Prostate gland (tissue), 2 donors: ENCODE results near the gene IER3. TPM values are rescaled to one million over a fixed set of nuclear protein-coding genes. Genes with fewer than 3 reads are reported as not detected.

ENCODE experiments used
- DNase-seq: peaks from one replicate; pipeline ENCODE4 v3.0.0-alpha.2; 2019; ENCODE audit warnings: low spot score
- H3K27ac ChIP-seq, 2 donors: fragments of 200-600 bp; sonication (generic); 2 replicates each; pipeline ENCODE4 v1.5.1; 2017 to 2019
- H3K27me3 ChIP-seq: fragments of 200-600 bp; sonication (generic); replicated peaks from 2 replicates; pipeline ENCODE4 v1.5.1; 2019; ENCODE audit not compliant: insufficient read depth
- H3K36me3 ChIP-seq, 2 donors: fragments of 200-600 bp; sonication (generic); 1 replicate in 1 of 2; 2 replicates in 1 of 2; pipeline versions ENCODE4 v1.5.1 to v1.8.1; 2017 to 2019
- H3K4me1 ChIP-seq: fragments of 200-600 bp; sonication (generic); replicated peaks from 2 replicates; pipeline ENCODE4 v1.5.1; 2019
- H3K4me3 ChIP-seq, 2 donors: fragments of 200-600 bp; sonication (generic); 2 replicates each; pipeline ENCODE4 v1.5.1; 2017 to 2019
- H3K9me3 ChIP-seq: fragments of 200-600 bp; sonication (generic); 2 replicates; pipeline ENCODE4 v1.5.1; 2017
- POLR2A ChIP-seq: fragments of 450-650 bp; IDR thresholded peaks from one replicate; pipeline ENCODE4 v1.6.1; 2016; ENCODE audit warnings: antibody characterized with exemption, mild to moderate bottlenecking
- POLR2AphosphoS5 ChIP-seq: sonication (generic); formaldehyde crosslinking; IDR thresholded peaks from one replicate; pipeline ENCODE4 v1.6.1; 2017; ENCODE audit warnings: antibody characterized with exemption
- WGBS: methylation state at CpG from one replicate; pipeline ENCODE4 v1.1.5; 2018; 5-methylcytosine and 5-hydroxymethylcytosine counted together
- intact Hi-C: fragments of 100-400 bp; cut with DNase I; formaldehyde crosslinking; loops from one replicate; pipeline ENCODE4 v1.14.2; 2022
- total RNA-seq, 2 donors: library from RNA; depleted of rRNA; stranded (reverse); fragments of >200 nt; gene quantifications; one replicate each; pipeline ENCODE4 v1.1.0, GENCODE V29; 2016
- TF ChIP-seq, protein P1 (sequence below), 4 experiments: fragments of 200-600 bp in 2 of 4; fragments of 450-650 bp in 2 of 4; sonication (generic) in 2 of 4; IDR thresholded peaks; 1 replicate in 3 of 4; 2 replicates in 1 of 4; pipeline ENCODE4 v1.5.1; 2016 to 2019; ENCODE audit warnings: antibody characterized with exemption in 4 of 4, mild to moderate bottlenecking in 2 of 4, moderate library complexity in 2 of 4

Gene IER3, protein sequence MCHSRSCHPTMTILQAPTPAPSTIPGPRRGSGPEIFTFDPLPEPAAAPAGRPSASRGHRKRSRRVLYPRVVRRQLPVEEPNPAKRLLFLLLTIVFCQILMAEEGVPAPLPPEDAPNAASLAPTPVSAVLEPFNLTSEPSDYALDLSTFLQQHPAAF
- total RNA-seq, result 10 to 100 TPM; 13.9 to 26.4 TPM

DNA sequence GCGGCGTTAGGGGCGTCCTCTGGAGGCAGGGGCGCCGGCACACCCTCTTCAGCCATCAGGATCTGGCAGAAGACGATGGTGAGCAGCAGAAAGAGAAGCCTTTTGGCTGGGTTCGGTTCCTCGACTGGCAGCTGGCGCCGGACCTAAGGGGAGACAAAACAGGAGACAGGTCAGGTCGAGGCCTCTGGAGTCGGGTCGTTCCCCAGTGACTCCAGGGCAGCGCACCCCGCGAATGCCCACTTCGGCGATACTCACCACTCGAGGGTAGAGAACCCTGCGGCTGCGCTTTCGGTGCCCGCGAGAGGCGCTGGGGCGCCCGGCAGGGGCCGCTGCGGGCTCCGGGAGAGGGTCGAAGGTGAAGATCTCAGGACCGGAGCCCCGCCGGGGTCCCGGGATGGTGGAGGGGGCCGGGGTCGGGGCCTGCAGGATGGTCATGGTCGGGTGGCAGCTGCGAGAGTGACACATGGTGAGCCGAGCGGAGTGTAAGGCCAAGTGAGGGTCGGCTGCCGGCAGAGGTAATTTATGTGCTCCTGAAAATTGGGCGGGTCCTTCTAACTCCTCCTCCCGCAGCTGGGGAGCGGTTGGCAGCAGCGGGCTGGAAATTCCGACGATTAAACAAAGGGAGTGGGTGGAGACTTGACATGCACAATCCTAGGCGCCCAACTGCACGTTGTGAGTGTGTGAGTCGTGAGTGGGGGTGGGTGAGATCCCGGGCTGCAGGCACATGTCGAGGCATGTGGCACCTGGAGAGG is at the start of gene IER3:
Gene IER3, minus strand, starts transcription at position 494 of the 752 bp plus-strand sequence. Its CDS starts 29 bp downstream, at position 465.
- WGBS, result 2% methylated on average over 54 of the region's 54 CpGs
- H3K27me3 ChIP-seq, result no peaks in the 10 kb centered on the region
- TF ChIP-seq, protein P1, sequence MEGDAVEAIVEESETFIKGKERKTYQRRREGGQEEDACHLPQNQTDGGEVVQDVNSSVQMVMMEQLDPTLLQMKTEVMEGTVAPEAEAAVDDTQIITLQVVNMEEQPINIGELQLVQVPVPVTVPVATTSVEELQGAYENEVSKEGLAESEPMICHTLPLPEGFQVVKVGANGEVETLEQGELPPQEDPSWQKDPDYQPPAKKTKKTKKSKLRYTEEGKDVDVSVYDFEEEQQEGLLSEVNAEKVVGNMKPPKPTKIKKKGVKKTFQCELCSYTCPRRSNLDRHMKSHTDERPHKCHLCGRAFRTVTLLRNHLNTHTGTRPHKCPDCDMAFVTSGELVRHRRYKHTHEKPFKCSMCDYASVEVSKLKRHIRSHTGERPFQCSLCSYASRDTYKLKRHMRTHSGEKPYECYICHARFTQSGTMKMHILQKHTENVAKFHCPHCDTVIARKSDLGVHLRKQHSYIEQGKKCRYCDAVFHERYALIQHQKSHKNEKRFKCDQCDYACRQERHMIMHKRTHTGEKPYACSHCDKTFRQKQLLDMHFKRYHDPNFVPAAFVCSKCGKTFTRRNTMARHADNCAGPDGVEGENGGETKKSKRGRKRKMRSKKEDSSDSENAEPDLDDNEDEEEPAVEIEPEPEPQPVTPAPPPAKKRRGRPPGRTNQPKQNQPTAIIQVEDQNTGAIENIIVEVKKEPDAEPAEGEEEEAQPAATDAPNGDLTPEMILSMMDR (IDR thresholded peaks at IDR 0.05), result peak; percentile 33 to 72 (median 52)
- TF ChIP-seq POLR2AphosphoS5 (peak; percentile 88), POLR2A (peak; percentile 92)
- peak within 1 kb of the TSS; percentile 76 to 79 for H3K4me3 ChIP-seq
- H3K36me3 ChIP-seq, result no peaks in the 10 kb centered on the region
- intact Hi-C loops, result loop anchor here (5.0 kb wide), 4 partner anchors 38 to 333 kb away; no protein-coding TSS in a partner anchor
- no peaks in the 10 kb centered on the region for H3K9me3 ChIP-seq
- H3K4me1 ChIP-seq, result no peaks in the 10 kb centered on the region
- H3K27ac ChIP-seq, result peak within 1 kb of the TSS; percentile 95
- peak; percentile 92 for DNase-seq

DNA sequence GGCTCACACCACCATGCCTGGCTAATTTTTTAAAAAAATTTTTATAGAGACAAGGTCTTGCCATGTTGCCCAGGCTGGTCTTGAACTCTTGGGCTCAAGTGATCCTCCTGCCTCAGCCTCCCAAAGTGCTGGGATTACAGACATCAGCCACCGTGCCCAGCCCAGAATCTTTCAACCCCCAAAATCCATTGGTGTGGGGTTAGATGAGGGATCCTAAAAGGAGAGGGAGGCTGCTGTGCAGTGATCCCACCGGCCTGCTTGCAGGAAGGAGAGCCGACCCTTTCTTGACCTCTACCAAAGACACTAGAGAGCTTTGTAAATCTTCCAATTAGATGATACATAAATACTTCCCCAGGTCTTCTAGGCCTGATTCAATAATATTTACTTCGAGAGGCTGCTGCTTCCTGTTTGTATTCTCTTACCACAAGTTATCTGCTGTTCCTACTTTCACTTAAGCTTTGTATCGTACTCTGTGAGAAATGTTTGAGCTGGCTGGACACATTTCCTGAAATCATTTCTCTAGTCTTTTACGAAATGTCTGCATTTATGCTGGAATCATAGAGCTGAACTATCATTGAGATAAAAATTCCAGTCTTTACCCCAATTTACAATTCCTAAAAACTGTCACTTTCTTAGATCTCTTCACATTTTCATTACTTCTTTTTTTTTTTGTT is 49.3 kb upstream of the IER3 start:
- no peak for DNase-seq
- no peak overlapping the region for H3K4me3 ChIP-seq
- no peaks in the 10 kb centered on the region for H3K4me1 ChIP-seq
- H3K27me3 ChIP-seq, result no peaks in the 10 kb centered on the region
- TF ChIP-seq POLR2AphosphoS5, result peak; percentile 8
- TF ChIP-seq, protein P1 (IDR thresholded peaks at IDR 0.05), result no peak
- no peak for TF ChIP-seq POLR2A
- no peaks in the 10 kb centered on the region for H3K36me3 ChIP-seq
- peak overlapping the region; percentile 54 to 67 for H3K27ac ChIP-seq
- no peaks in the 10 kb centered on the region for H3K9me3 ChIP-seq
- intact Hi-C loops, result no loop called here
- WGBS, result 45% methylated on average over 6 of the region's 6 CpGs

DNA sequence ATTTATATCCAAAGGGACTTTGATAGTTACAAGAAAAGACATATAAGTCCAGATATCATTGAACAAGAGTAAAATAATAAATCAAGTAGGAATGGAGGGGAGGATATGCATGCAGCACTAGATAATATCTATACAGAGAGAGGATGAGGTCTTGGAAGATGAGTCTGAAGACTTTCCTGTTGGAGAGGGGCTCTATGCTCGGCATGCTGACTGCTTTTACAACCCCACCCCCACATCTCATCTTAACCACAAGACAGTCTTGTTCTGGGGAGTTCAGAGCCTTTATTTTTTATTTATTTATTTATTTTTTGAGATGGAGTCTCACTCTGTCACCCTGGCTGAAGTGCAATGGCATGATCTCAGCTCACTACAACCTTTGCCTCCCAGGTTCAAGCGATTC is 48.4 kb upstream of the IER3 start:
- WGBS, result 88% methylated on average over 2 of the region's 2 CpGs
- no peak overlapping the region for H3K27ac ChIP-seq
- no peaks in the 10 kb centered on the region for H3K9me3 ChIP-seq
- H3K27me3 ChIP-seq, result no peaks in the 10 kb centered on the region
- H3K4me3 ChIP-seq, result no peak overlapping the region
- DNase-seq, result no peak
- no peaks in the 10 kb centered on the region for H3K36me3 ChIP-seq
- intact Hi-C loops, result no loop called here
- TF ChIP-seq POLR2AphosphoS5 (no peak), POLR2A (no peak)
- TF ChIP-seq, protein P1 (IDR thresholded peaks at IDR 0.05), result no peak
- no peaks in the 10 kb centered on the region for H3K4me1 ChIP-seq

DNA sequence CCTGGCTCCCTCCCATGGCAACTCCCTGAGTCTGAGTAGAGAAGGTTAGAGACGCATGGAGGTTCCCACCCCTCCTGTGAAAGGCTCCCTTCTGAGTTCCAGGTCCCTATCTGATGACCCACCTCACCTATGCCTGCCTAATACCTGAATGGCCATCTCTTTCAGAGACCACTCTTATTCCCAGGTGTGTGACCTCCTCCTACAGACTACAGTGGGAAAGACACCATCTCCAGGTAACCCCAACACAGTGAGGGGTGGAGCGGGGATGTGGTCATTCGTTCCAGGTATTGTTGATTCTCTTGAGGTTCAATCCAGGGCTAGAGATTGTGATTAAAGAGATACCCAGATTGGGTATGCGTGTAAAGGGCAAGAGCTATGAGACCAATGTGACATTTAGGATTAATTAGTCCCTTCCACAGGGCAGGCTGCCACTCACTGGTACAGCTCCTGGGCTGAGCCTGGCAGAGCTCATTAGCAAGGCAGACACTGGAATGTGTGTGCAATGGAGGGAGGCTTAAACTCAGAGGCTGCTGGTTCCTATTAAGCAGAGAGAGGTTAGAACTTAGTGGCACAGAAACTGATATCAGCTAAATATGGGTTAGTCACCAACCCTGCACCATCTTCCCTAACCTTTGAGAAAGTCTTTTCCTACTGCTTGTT is 46.5 kb upstream of the IER3 start:
- no peak overlapping the region for H3K27ac ChIP-seq
- no peak overlapping the region for H3K4me3 ChIP-seq
- no peaks in the 10 kb centered on the region for H3K4me1 ChIP-seq
- no peaks in the 10 kb centered on the region for H3K9me3 ChIP-seq
- H3K36me3 ChIP-seq, result no peaks in the 10 kb centered on the region
- DNase-seq, result no peak
- intact Hi-C loops, result no loop called here
- no peak for TF ChIP-seq POLR2A
- TF ChIP-seq, protein P1 (IDR thresholded peaks at IDR 0.05), result no peak
- TF ChIP-seq POLR2AphosphoS5, result no peak
- no peaks in the 10 kb centered on the region for H3K27me3 ChIP-seq
- 88% methylated on average over 4 of the region's 4 CpGs for WGBS
